ENCODE data around the gene NDUFA11. TPM values are rescaled to one million over a fixed set of nuclear protein-coding genes. Genes with fewer than 3 reads are reported as not detected.
A peak's percentile ranks its signal among the peaks of the same experiment; 100 is the strongest.

The NDUFA11 gene
- polyA plus RNA-seq, 2 donors: 328 to 390 TPM

DNA sequence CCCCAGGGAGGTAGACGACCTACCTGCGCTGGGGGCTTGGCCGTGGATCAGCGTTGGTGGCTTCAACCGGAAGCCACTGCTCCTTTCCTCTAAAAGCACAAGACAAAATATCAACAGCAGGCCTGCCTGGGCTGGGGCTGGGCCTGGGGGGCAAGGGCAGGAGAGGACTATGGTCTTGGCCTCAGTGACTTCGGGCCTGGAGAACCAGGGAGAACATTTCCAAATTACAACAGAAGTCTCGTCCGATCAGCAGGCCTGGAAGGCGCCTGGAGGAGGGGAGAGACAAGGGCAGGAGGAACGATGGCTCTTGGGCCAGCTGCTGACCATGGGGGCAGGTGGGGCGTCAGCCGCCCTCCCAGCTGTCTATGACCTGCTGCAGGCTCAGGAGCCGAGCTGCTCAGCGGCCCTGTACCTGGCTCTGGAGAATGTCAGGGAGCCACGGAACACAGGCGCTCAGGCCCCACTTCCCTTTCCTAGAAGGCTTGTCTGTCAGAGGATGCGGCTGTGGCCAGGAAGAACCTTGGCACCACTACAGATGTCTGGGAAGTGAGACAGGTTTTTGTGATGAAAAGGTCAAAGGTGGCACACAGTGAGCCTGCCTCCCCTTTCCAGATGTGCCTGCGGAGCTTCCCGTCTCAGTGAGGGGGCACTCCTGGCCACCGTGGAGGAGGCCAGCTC is 29.9 kb upstream of the NDUFA11 start:
- peaks cover 0 to 4% of the 10 kb centered on the region in 2 donors for H3K4me1 ChIP-seq (ENCODE audit: control insufficient read depth in 2 of 2, insufficient read depth in 2 of 2, low read length in 1 of 2)
- H3K27ac ChIP-seq (ENCODE audit: low read depth in 2 of 2, low read length in 1 of 2): no peak overlapping the region
- H3K4me3 ChIP-seq (ENCODE audit: low read depth in 1 of 2, low read length in 2 of 2): no peak overlapping the region
- H3K36me3 ChIP-seq (ENCODE audit: control insufficient read depth in 2 of 2, insufficient read depth in 2 of 2, low read length in 1 of 2): peaks cover 16 to 45% of the 10 kb centered on the region in 2 donors
- WGBS, 2 donors: 87 to 88% methylated on average over 20 of the region's 20 CpGs
- no peaks in the 10 kb centered on the region for H3K27me3 ChIP-seq (ENCODE audit: control insufficient read depth in 1 of 2, insufficient read depth in 2 of 2, low read length in 2 of 2)
- no peaks in the 10 kb centered on the region for H3K9me3 ChIP-seq (ENCODE audit: control insufficient read depth in 2 of 2, insufficient read depth in 1 of 2, low read depth in 1 of 2, low read length in 1 of 2)

DNA sequence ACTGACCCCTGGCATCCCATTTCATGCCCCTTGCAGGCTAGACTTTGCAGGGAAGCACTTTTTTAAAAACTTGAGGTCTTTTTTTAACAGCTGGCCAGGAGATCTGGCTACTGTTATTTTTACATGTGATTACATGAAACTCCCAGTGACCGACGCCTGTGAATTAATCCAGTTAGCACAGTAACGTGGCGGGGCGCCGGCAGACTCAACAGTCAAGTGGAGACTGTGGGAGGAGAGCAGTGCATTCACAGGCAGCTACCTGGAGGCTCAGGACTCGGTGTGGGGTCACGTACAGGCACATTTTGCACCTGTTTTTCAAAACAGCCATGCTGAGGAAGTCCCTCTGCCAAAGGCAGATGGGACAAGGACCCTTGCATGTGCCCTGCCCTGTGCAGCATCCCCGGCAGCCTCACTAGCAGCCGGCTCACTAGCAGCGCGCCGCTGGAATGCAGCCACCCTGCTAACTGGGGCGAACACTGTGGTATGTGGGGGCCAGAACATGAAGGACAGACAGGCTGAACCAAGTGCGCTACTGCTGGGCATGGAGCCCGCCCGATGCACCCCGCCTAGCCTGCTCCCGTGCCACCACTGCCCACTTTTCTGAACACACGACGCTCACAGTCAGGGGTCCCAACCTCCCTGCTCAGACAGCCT is 29.1 kb upstream of the NDUFA11 start:
- Histone ChIP-seq H3K9me3 (ENCODE audit: control insufficient read depth in 2 of 2, insufficient read depth in 1 of 2, low read depth in 1 of 2, low read length in 1 of 2) (no peaks in the 10 kb centered on the region), H3K4me3 (ENCODE audit: low read depth in 1 of 2, low read length in 2 of 2) (no peak overlapping the region), H3K4me1 (ENCODE audit: control insufficient read depth in 2 of 2, insufficient read depth in 2 of 2, low read length in 1 of 2) (peaks cover 0 to 4% of the 10 kb centered on the region in 2 donors), H3K36me3 (ENCODE audit: control insufficient read depth in 2 of 2, insufficient read depth in 2 of 2, low read length in 1 of 2) (peaks cover 16 to 42% of the 10 kb centered on the region in 2 donors), H3K27me3 (ENCODE audit: control insufficient read depth in 1 of 2, insufficient read depth in 2 of 2, low read length in 2 of 2) (no peaks in the 10 kb centered on the region), H3K27ac (ENCODE audit: low read depth in 2 of 2, low read length in 1 of 2) (no peak overlapping the region)
- WGBS, 2 donors: 86 to 90% methylated on average over 21 of the region's 21 CpGs

DNA sequence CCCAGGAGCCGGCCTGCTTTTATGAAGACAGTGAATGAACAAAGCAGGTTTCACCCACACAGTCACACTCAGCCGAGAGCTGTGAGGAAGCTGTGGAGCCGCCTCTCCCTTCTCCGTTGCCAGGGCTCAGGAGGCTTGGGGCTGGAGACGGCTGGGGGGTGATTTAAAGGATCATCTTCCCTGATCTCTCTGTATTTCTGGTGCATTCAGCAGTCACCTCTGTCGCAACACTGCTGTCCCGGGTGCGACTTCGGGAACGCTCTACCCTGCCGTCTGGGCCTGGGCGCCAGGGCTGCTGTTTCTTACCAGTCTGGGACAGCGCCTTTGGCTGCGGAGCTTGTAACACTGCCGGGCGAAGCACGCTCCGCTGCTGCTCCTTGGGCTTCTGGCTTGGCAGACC is 28.6 kb upstream of the NDUFA11 start:
- H3K9me3 ChIP-seq (ENCODE audit: control insufficient read depth in 2 of 2, insufficient read depth in 1 of 2, low read depth in 1 of 2, low read length in 1 of 2): no peaks in the 10 kb centered on the region
- peaks cover 16 to 43% of the 10 kb centered on the region in 2 donors for H3K36me3 ChIP-seq (ENCODE audit: control insufficient read depth in 2 of 2, insufficient read depth in 2 of 2, low read length in 1 of 2)
- H3K4me1 ChIP-seq (ENCODE audit: control insufficient read depth in 2 of 2, insufficient read depth in 2 of 2, low read length in 1 of 2): peaks cover 0 to 4% of the 10 kb centered on the region in 2 donors
- WGBS, 2 donors: 93 to 95% methylated on average over 18 of the region's 18 CpGs
- H3K27me3 ChIP-seq (ENCODE audit: control insufficient read depth in 1 of 2, insufficient read depth in 2 of 2, low read length in 2 of 2): no peaks in the 10 kb centered on the region
- no peak overlapping the region for H3K27ac ChIP-seq (ENCODE audit: low read depth in 2 of 2, low read length in 1 of 2)
- H3K4me3 ChIP-seq (ENCODE audit: low read depth in 1 of 2, low read length in 2 of 2): no peak overlapping the region

- no peaks in the 10 kb centered on the region for H3K9me3 ChIP-seq (ENCODE audit: control insufficient read depth in 2 of 2, insufficient read depth in 1 of 2, low read depth in 1 of 2, low read length in 1 of 2)
- no peaks in the 10 kb centered on the region for H3K27me3 ChIP-seq (ENCODE audit: control insufficient read depth in 1 of 2, insufficient read depth in 2 of 2, low read length in 2 of 2)
- 88 to 92% methylated on average over 11 of the region's 11 CpGs for WGBS, 2 donors
- H3K4me1 ChIP-seq (ENCODE audit: control insufficient read depth in 2 of 2, insufficient read depth in 2 of 2, low read length in 1 of 2): peaks cover 0 to 4% of the 10 kb centered on the region in 2 donors
- H3K27ac ChIP-seq (ENCODE audit: low read depth in 2 of 2, low read length in 1 of 2): no peak overlapping the region
- H3K4me3 ChIP-seq (ENCODE audit: low read depth in 1 of 2, low read length in 2 of 2): no peak overlapping the region
- peaks cover 16 to 44% of the 10 kb centered on the region in 2 donors for H3K36me3 ChIP-seq (ENCODE audit: control insufficient read depth in 2 of 2, insufficient read depth in 2 of 2, low read length in 1 of 2)
Observed at GRCh38 chr19:5931251-5931650, 27.7 kb upstream of the NDUFA11 start.

DNA sequence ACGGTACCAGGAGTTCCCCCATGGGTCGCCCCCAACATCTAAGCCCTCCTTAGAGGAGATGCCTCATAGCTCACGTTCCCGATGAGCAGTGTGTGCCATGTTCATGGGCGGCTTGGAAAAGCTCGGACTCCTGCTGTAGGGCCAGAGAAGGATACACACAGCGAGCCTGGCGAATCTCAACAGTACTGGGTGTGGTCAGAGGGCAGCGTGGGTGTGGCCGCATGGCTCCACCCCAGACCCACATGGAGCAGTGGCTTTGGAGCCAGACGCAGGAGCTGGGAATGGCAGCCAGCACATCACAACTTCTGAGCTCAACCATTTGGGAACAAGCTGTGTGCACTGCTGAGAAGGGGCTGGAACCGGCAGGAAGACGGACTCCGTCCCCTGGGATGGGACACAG is 26.0 kb upstream of the NDUFA11 start:
- Histone ChIP-seq H3K4me3 (ENCODE audit: low read depth in 1 of 2, low read length in 2 of 2) (no peak overlapping the region), H3K27me3 (ENCODE audit: control insufficient read depth in 1 of 2, insufficient read depth in 2 of 2, low read length in 2 of 2) (no peaks in the 10 kb centered on the region), H3K27ac (ENCODE audit: low read depth in 2 of 2, low read length in 1 of 2) (no peak overlapping the region), H3K9me3 (ENCODE audit: control insufficient read depth in 2 of 2, insufficient read depth in 1 of 2, low read depth in 1 of 2, low read length in 1 of 2) (no peaks in the 10 kb centered on the region), H3K36me3 (ENCODE audit: control insufficient read depth in 2 of 2, insufficient read depth in 2 of 2, low read length in 1 of 2) (peaks cover 10 to 47% of the 10 kb centered on the region in 2 donors), H3K4me1 (ENCODE audit: control insufficient read depth in 2 of 2, insufficient read depth in 2 of 2, low read length in 1 of 2) (peaks cover 2 to 4% of the 10 kb centered on the region in 2 donors)
- WGBS, 2 donors: 81 to 82% methylated on average over 14 of the region's 14 CpGs

DNA sequence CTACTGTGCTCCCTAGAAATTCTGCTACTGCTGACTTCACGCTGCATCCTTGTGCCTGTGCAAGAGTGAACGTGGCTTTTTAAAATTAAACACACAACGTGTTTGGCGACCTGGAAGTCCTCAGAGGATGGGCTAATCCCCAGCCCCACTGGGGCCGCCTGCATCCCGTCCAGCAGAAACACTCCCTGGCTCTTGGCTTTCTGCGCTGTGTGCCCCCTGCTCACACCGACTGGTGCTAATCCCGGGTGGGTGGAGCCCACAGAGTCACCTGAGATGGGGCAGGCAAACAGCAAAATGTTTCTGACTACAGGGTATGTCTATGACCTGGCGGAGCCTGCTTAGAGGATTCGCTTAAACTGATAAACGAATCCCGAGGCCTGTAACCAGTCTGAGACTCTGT is 25.6 kb upstream of the NDUFA11 start:
- H3K27me3 ChIP-seq (ENCODE audit: control insufficient read depth in 1 of 2, insufficient read depth in 2 of 2, low read length in 2 of 2): no peaks in the 10 kb centered on the region
- H3K36me3 ChIP-seq (ENCODE audit: control insufficient read depth in 2 of 2, insufficient read depth in 2 of 2, low read length in 1 of 2): peaks cover 12 to 51% of the 10 kb centered on the region in 2 donors
- no peak overlapping the region for H3K4me3 ChIP-seq (ENCODE audit: low read depth in 1 of 2, low read length in 2 of 2)
- WGBS, 2 donors: 85 to 86% methylated on average over 13 of the region's 13 CpGs
- H3K9me3 ChIP-seq (ENCODE audit: control insufficient read depth in 2 of 2, insufficient read depth in 1 of 2, low read depth in 1 of 2, low read length in 1 of 2): no peaks in the 10 kb centered on the region
- H3K4me1 ChIP-seq (ENCODE audit: control insufficient read depth in 2 of 2, insufficient read depth in 2 of 2, low read length in 1 of 2): peaks cover 2 to 4% of the 10 kb centered on the region in 2 donors
- H3K27ac ChIP-seq (ENCODE audit: low read depth in 2 of 2, low read length in 1 of 2): no peak overlapping the region

DNA sequence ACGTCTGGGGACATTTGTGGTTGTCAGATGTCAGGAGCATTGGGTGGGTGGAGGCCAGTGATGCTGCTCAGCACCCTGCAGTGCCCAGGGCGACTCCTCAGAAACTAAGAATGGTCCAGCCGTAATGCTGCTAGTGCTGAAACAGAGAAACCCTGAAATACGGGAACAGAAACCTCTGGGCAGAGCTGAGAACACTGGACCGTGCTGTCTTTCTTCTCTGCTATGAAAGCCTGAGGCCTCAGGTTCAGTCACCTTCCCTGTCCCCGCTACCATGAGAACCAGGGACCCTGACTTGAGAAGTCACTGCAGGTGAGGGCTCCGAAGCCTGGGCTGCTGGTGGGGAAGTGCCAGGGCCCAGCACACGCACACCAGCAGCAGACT is 23.8 kb upstream of the NDUFA11 start:
- Histone ChIP-seq H3K4me3 (ENCODE audit: low read depth in 1 of 2, low read length in 2 of 2) (no peak overlapping the region), H3K4me1 (ENCODE audit: control insufficient read depth in 2 of 2, insufficient read depth in 2 of 2, low read length in 1 of 2) (peaks cover 0 to 2% of the 10 kb centered on the region in 2 donors), H3K27ac (ENCODE audit: low read depth in 2 of 2, low read length in 1 of 2) (peak overlapping the region; percentile 26 to 66), H3K36me3 (ENCODE audit: control insufficient read depth in 2 of 2, insufficient read depth in 2 of 2, low read length in 1 of 2) (peaks cover 11 to 57% of the 10 kb centered on the region in 2 donors), H3K27me3 (ENCODE audit: control insufficient read depth in 1 of 2, insufficient read depth in 2 of 2, low read length in 2 of 2) (no peaks in the 10 kb centered on the region), H3K9me3 (ENCODE audit: control insufficient read depth in 2 of 2, insufficient read depth in 1 of 2, low read depth in 1 of 2, low read length in 1 of 2) (no peaks in the 10 kb centered on the region)
- WGBS, 2 donors: 80 to 82% methylated on average over 8 of the region's 8 CpGs

DNA sequence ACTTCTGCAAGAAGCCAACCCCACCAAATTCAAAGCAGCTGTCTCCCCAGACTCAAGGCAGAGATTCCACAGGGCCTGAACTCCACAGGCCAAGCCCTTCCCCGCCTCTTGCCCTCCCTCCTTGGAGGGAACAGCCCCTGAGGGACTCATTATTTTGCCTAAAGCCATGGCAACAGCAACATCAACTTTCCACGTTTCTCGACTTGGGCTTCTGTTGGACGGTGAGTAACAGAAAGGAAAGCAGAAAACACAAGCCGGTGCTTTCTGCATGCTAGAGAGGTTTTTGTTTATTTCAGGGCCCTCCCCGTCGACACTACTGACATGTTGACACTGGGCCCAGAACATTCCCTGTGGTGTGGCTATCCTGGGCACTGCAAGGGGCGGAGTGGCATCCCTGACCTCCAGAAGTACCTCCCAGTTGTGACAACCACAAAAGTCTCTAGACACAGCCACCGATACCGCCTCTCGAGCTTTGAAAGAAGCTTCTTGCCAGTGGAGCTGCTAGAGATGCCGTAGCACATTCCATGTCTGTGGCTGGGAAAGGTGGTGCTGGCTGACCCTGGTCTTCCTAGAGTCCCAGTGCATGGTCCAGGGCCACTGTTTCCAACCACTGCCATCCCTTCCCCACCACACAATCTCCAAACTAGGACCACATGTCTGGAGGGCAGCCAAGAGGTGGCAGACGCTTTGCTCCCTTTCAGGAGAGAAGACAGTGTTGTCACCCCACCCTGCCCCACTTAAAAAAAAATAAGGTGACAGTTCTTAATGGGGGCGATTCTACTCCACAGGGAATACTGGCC is 23.3 kb upstream of the NDUFA11 start:
- no peaks in the 10 kb centered on the region for H3K27me3 ChIP-seq (ENCODE audit: control insufficient read depth in 1 of 2, insufficient read depth in 2 of 2, low read length in 2 of 2)
- no peaks in the 10 kb centered on the region for H3K9me3 ChIP-seq (ENCODE audit: control insufficient read depth in 2 of 2, insufficient read depth in 1 of 2, low read depth in 1 of 2, low read length in 1 of 2)
- H3K4me1 ChIP-seq (ENCODE audit: control insufficient read depth in 2 of 2, insufficient read depth in 2 of 2, low read length in 1 of 2): peaks cover 0 to 2% of the 10 kb centered on the region in 2 donors
- H3K36me3 ChIP-seq (ENCODE audit: control insufficient read depth in 2 of 2, insufficient read depth in 2 of 2, low read length in 1 of 2): peaks cover 8 to 57% of the 10 kb centered on the region in 2 donors
- peak overlapping the region; percentile 26 to 66 for H3K27ac ChIP-seq (ENCODE audit: low read depth in 2 of 2, low read length in 1 of 2)
- 61 to 62% methylated on average over 14 of the region's 14 CpGs for WGBS, 2 donors
- H3K4me3 ChIP-seq (ENCODE audit: low read depth in 1 of 2, low read length in 2 of 2): no peak overlapping the region

GRCh38 chr19:5925830-5926427 is 22.3 kb upstream of the NDUFA11 start:
- no peaks in the 10 kb centered on the region for H3K9me3 ChIP-seq (ENCODE audit: control insufficient read depth in 2 of 2, insufficient read depth in 1 of 2, low read depth in 1 of 2, low read length in 1 of 2)
- peaks cover 5 to 59% of the 10 kb centered on the region in 2 donors for H3K36me3 ChIP-seq (ENCODE audit: control insufficient read depth in 2 of 2, insufficient read depth in 2 of 2, low read length in 1 of 2)
- 84 to 87% methylated on average over 18 of the region's 18 CpGs for WGBS, 2 donors
- peak overlapping the region; percentile 22 to 32 for H3K27ac ChIP-seq (ENCODE audit: low read depth in 2 of 2, low read length in 1 of 2)
- peaks cover 0 to 2% of the 10 kb centered on the region in 2 donors for H3K4me1 ChIP-seq (ENCODE audit: control insufficient read depth in 2 of 2, insufficient read depth in 2 of 2, low read length in 1 of 2)
- no peaks in the 10 kb centered on the region for H3K27me3 ChIP-seq (ENCODE audit: control insufficient read depth in 1 of 2, insufficient read depth in 2 of 2, low read length in 2 of 2)
- H3K4me3 ChIP-seq (ENCODE audit: low read depth in 1 of 2, low read length in 2 of 2): no peak overlapping the region

All from esophagus (tissue), 2 donors.